Stimulated activated naive B cell treated with anti-CD40 and anti-IgM and Interleukin-4, amounts not matched to agents 10 μg/mL and 1 μg/mL and 100 μg/mL, for 72 hours (primary cell): ENCODE measurements around the gene CHMP4B.

Experiments used
- ATAC-seq, 2 donors: fragments of 150-1000 bp; cut with Tn5 transposase; replicated peaks; 2 replicates each; pipeline ENCODE4 v1.10.0; 2021; ENCODE audit warnings: moderate library complexity in 1 of 2
- DNase-seq: peaks from one replicate; pipeline ENCODE4 v3.0.0; 2021
- H3K27ac Mint-ChIP-seq: one replicate; pipeline ENCODE4 v1.8.0; 2022; ENCODE audit warnings: mild to moderate bottlenecking, mixed read lengths
- H3K27me3 Mint-ChIP-seq, 2 donors: one replicate each; pipeline ENCODE4 v1.8.0; 2022; ENCODE audit warnings: mixed read lengths in 2 of 2
- H3K36me3 Mint-ChIP-seq, 2 donors: one replicate each; pipeline ENCODE4 v1.8.0; 2022; ENCODE audit warnings: mixed read lengths in 2 of 2, mild to moderate bottlenecking in 1 of 2
- H3K4me1 Mint-ChIP-seq, 2 donors: one replicate each; pipeline ENCODE4 v1.8.0; 2022; ENCODE audit warnings: mixed read lengths in 2 of 2, mild to moderate bottlenecking in 1 of 2
- H3K4me3 Mint-ChIP-seq, 2 donors: one replicate each; pipeline ENCODE4 v1.8.0; 2022; ENCODE audit warnings: mild to moderate bottlenecking in 2 of 2, mixed read lengths in 2 of 2, moderate library complexity in 1 of 2
- H3K9me3 Mint-ChIP-seq, 2 donors: one replicate each; pipeline ENCODE4 v1.8.0; 2022; ENCODE audit warnings: mixed read lengths in 2 of 2, mild to moderate bottlenecking in 1 of 2

Gene CHMP4B

GRCh38 chr20:33817411-33817810 lies 6.3 kb downstream of the CHMP4B start:
- DNase-seq (no peak), ATAC-seq (no peak)
- peaks cover 42 to 61% of the 10 kb centered on the region in 2 donors for H3K36me3 Mint-ChIP-seq
- no peaks in the 10 kb centered on the region for H3K9me3 Mint-ChIP-seq
- H3K27me3 Mint-ChIP-seq = no peaks in the 10 kb centered on the region
- H3K4me3 Mint-ChIP-seq = no peak overlapping the region
- H3K4me1 Mint-ChIP-seq = peaks cover 68 to 85% of the 10 kb centered on the region in 2 donors
- H3K27ac Mint-ChIP-seq = peak overlapping the region; percentile 0

- H3K4me3 Mint-ChIP-seq = peak overlapping the region; percentile 1 to 39
- peak overlapping the region; percentile 75 for H3K27ac Mint-ChIP-seq
- no peaks in the 10 kb centered on the region for H3K27me3 Mint-ChIP-seq
- peaks cover 59 to 79% of the 10 kb centered on the region in 2 donors for H3K4me1 Mint-ChIP-seq
- DNase-seq (no peak), ATAC-seq (no peak)
- no peaks in the 10 kb centered on the region for H3K9me3 Mint-ChIP-seq
- H3K36me3 Mint-ChIP-seq = peaks cover 34 to 48% of the 10 kb centered on the region in 2 donors
Measured at GRCh38 chr20:33819456-33819855, 8.3 kb downstream of the CHMP4B start.

GRCh38 chr20:33820362-33820761 lies 9.2 kb downstream of the CHMP4B start:
- Mint-ChIP-seq H3K27ac (no peak overlapping the region), H3K4me3 (no peak overlapping the region), H3K9me3 (no peaks in the 10 kb centered on the region), H3K27me3 (no peaks in the 10 kb centered on the region), H3K4me1 (peaks cover 61 to 79% of the 10 kb centered on the region in 2 donors), H3K36me3 (peaks cover 36 to 46% of the 10 kb centered on the region in 2 donors)
- DNase-seq (no peak), ATAC-seq (no peak)

- ATAC-seq = no peak
- H3K27ac Mint-ChIP-seq = no peak overlapping the region
- DNase-seq = no peak
- H3K9me3 Mint-ChIP-seq = no peaks in the 10 kb centered on the region
- H3K27me3 Mint-ChIP-seq = no peaks in the 10 kb centered on the region
- peaks cover 61 to 81% of the 10 kb centered on the region in 2 donors for H3K4me1 Mint-ChIP-seq
- H3K4me3 Mint-ChIP-seq = no peak overlapping the region
- peaks cover 43 to 45% of the 10 kb centered on the region in 2 donors for H3K36me3 Mint-ChIP-seq
Measured at GRCh38 chr20:33821270-33821836, 10.2 kb downstream of the CHMP4B start.

GRCh38 chr20:33822423-33822822 lies 11.3 kb downstream of the CHMP4B start:
- H3K27ac Mint-ChIP-seq = peak overlapping the region; percentile 65
- H3K4me1 Mint-ChIP-seq = peaks cover 62 to 81% of the 10 kb centered on the region in 2 donors

GRCh38 chr20:33822991-33823390 lies 11.8 kb downstream of the CHMP4B start:
- Mint-ChIP-seq H3K4me3 (no peak overlapping the region), H3K9me3 (no peaks in the 10 kb centered on the region), H3K36me3 (peaks cover 39 to 40% of the 10 kb centered on the region in 2 donors), H3K27me3 (no peaks in the 10 kb centered on the region), H3K4me1 (peaks cover 61 to 81% of the 10 kb centered on the region in 2 donors), H3K27ac (no peak overlapping the region)
- DNase-seq (no peak), ATAC-seq (no peak)

More at GRCh38 chr20:33822423-33822822, 11.3 kb downstream of the CHMP4B start:
- Mint-ChIP-seq H3K36me3 (peaks cover 42 to 43% of the 10 kb centered on the region in 2 donors), H3K9me3 (no peaks in the 10 kb centered on the region), H3K27me3 (no peaks in the 10 kb centered on the region), H3K4me3 (no peak overlapping the region)
- ATAC-seq (no peak), DNase-seq (no peak)

- H3K27ac Mint-ChIP-seq = peak overlapping the region; percentile 48
- peaks cover 30 to 34% of the 10 kb centered on the region in 2 donors for H3K36me3 Mint-ChIP-seq
- H3K27me3 Mint-ChIP-seq = no peaks in the 10 kb centered on the region
- DNase-seq (no peak), ATAC-seq (no peak)
- no peak overlapping the region for H3K4me3 Mint-ChIP-seq
- no peaks in the 10 kb centered on the region for H3K9me3 Mint-ChIP-seq
- H3K4me1 Mint-ChIP-seq = peaks cover 57 to 81% of the 10 kb centered on the region in 2 donors
Measured at GRCh38 chr20:33824852-33825251, 13.7 kb downstream of the CHMP4B start.

- H3K36me3 Mint-ChIP-seq = peaks cover 29 to 34% of the 10 kb centered on the region in 2 donors
- peaks cover 55 to 81% of the 10 kb centered on the region in 2 donors for H3K4me1 Mint-ChIP-seq
- peak overlapping the region; percentile 79 for H3K27ac Mint-ChIP-seq
- H3K27me3 Mint-ChIP-seq = no peaks in the 10 kb centered on the region
- H3K4me3 Mint-ChIP-seq = peak overlapping the region in 1 of 2 donors; percentile 29
- ATAC-seq = no peak
- no peaks in the 10 kb centered on the region for H3K9me3 Mint-ChIP-seq
- no peak for DNase-seq
Measured at GRCh38 chr20:33825340-33826269, 14.5 kb downstream of the CHMP4B start.

- Mint-ChIP-seq H3K4me1 (peaks cover 55 to 81% of the 10 kb centered on the region in 2 donors), H3K27ac (peak overlapping the region; percentile 79), H3K4me3 (peak overlapping the region in 1 of 2 donors; percentile 29), H3K27me3 (no peaks in the 10 kb centered on the region), H3K9me3 (no peaks in the 10 kb centered on the region), H3K36me3 (peaks cover 29 to 35% of the 10 kb centered on the region in 2 donors)
- DNase-seq (no peak), ATAC-seq (peak; percentile 36 to 42)
Measured at GRCh38 chr20:33826270-33826897, 15.2 kb downstream of the CHMP4B start.

- Mint-ChIP-seq H3K27ac (peak overlapping the region; percentile 25), H3K36me3 (peaks cover 36 to 40% of the 10 kb centered on the region in 2 donors), H3K9me3 (no peaks in the 10 kb centered on the region), H3K4me1 (peaks cover 58 to 84% of the 10 kb centered on the region in 2 donors), H3K27me3 (no peaks in the 10 kb centered on the region), H3K4me3 (no peak overlapping the region)
- no peak for DNase-seq
- ATAC-seq = no peak
Measured at GRCh38 chr20:33827109-33827508, 16.0 kb downstream of the CHMP4B start.

GRCh38 chr20:33827634-33828325 lies 16.6 kb downstream of the CHMP4B start:
- H3K36me3 Mint-ChIP-seq = peaks cover 35 to 39% of the 10 kb centered on the region in 2 donors
- peak overlapping the region; percentile 86 for H3K27ac Mint-ChIP-seq
- H3K27me3 Mint-ChIP-seq = no peaks in the 10 kb centered on the region
- peaks cover 55 to 80% of the 10 kb centered on the region in 2 donors for H3K4me1 Mint-ChIP-seq
- ATAC-seq (peak in 1 of 2 donors; percentile 21), DNase-seq (no peak)
- H3K4me3 Mint-ChIP-seq = peak overlapping the region in 1 of 2 donors; percentile 1
- no peaks in the 10 kb centered on the region for H3K9me3 Mint-ChIP-seq

GRCh38 chr20:33828326-33828844 lies 17.2 kb downstream of the CHMP4B start:
- H3K36me3 Mint-ChIP-seq = peaks cover 41 to 44% of the 10 kb centered on the region in 2 donors
- H3K4me1 Mint-ChIP-seq = peaks cover 58 to 85% of the 10 kb centered on the region in 2 donors
- ATAC-seq = peak; percentile 59 to 73
- peak overlapping the region; percentile 57 for H3K27ac Mint-ChIP-seq
- no peaks in the 10 kb centered on the region for H3K27me3 Mint-ChIP-seq
- H3K9me3 Mint-ChIP-seq = no peaks in the 10 kb centered on the region
- peak overlapping the region in 1 of 2 donors; percentile 1 for H3K4me3 Mint-ChIP-seq
- no peak for DNase-seq

GRCh38 chr20:33828967-33829560 lies 17.9 kb downstream of the CHMP4B start:
- DNase-seq = no peak
- no peak overlapping the region for H3K4me3 Mint-ChIP-seq

More at GRCh38 chr20:33828967-33829560, 17.9 kb downstream of the CHMP4B start:
- no peaks in the 10 kb centered on the region for H3K9me3 Mint-ChIP-seq
- H3K36me3 Mint-ChIP-seq = peaks cover 47% of the 10 kb centered on the region in 2 donors
- H3K4me1 Mint-ChIP-seq = peaks cover 60 to 85% of the 10 kb centered on the region in 2 donors
- no peak overlapping the region for H3K27ac Mint-ChIP-seq
- ATAC-seq = no peak
- no peaks in the 10 kb centered on the region for H3K27me3 Mint-ChIP-seq
